SH-SY5Y (cell line): ENCODE data around the gene GAS7.

Source experiments
- GATA2 ChIP-seq: IDR thresholded peaks from 2 replicates; pipeline ENCODE4 v1.6.1; 2011; ENCODE audit warnings: mild to moderate bottlenecking, low read depth, low read length
- GATA3 ChIP-seq: IDR thresholded peaks from 2 replicates; pipeline ENCODE4 v1.6.1; 2011; ENCODE audit warnings: low read depth, mild to moderate bottlenecking, low read length, moderate library complexity

- TF ChIP-seq GATA2, result no peak
- no peak for TF ChIP-seq GATA3
Measured at GRCh38 chr17:9942885-9943284, 255.5 kb downstream of the GAS7 start.
